WTC11 (cell line): ENCODE data around the gene ICE2. TPM values are rescaled to one million over a fixed set of nuclear protein-coding genes. Genes with fewer than 3 reads are reported as not detected.

ENCODE experiments used
- ATAC-seq: fragments of 200-7000 bp; cut with Tn5 transposase; 2 replicates; pipeline ENCODE4 v1.10.0; 2021; ENCODE audit warnings: mild to moderate bottlenecking, moderate library complexity
- CTCF ChIA-PET: fragments of 300-600 bp; sonication (Branson Sonifier 250); formaldehyde crosslinking; loops from one replicate; lab custom pipeline; 2021; ENCODE audit warnings: antibody characterized with exemption; lab: Charles Lee
- POLR2A ChIA-PET: fragments of 350-600 bp; sonication (Branson Sonifier 250); formaldehyde crosslinking; loops from one replicate; lab custom pipeline; 2021; ENCODE audit warnings: antibody characterized with exemption; lab: Charles Lee
- DNase-seq: peaks from one replicate; pipeline ENCODE4 v3.0.0; 2021; ENCODE audit warnings: low spot score
- H3K27ac Mint-ChIP-seq: 2 replicates; pipeline ENCODE4 v1.8.0; 2021; ENCODE audit warnings: mixed read lengths
- H3K27me3 Mint-ChIP-seq: 2 replicates; pipeline ENCODE4 v1.8.0; 2021; ENCODE audit warnings: low read depth, mild to moderate bottlenecking, moderate library complexity, mixed read lengths
- H3K36me3 Mint-ChIP-seq: 2 replicates; pipeline ENCODE4 v1.8.0; 2021; ENCODE audit warnings: mixed read lengths
- H3K4me1 Mint-ChIP-seq: 2 replicates; pipeline ENCODE4 v1.8.0; 2022; ENCODE audit warnings: mixed read lengths
- H3K4me3 Mint-ChIP-seq: 2 replicates; pipeline ENCODE4 v1.8.0; 2021; ENCODE audit warnings: mild to moderate bottlenecking, moderate library complexity, mixed read lengths
- H3K9me3 Mint-ChIP-seq: 2 replicates; pipeline ENCODE4 v1.8.0; 2021; ENCODE audit warnings: mixed read lengths
- AFF4 ChIP-seq: sonication (generic); formaldehyde crosslinking; IDR thresholded peaks from 2 replicates; pipeline ENCODE4 v1.8.1; 2023; ENCODE audit warnings: mild to moderate bottlenecking, missing genetic modification reagents, borderline replicate concordance
- FOXP4 ChIP-seq: sonication (generic); formaldehyde crosslinking; IDR thresholded peaks from 2 replicates; pipeline ENCODE4 v1.8.0; 2022; ENCODE audit warnings: mild to moderate bottlenecking, missing genetic modification reagents
- HMGA2 ChIP-seq: fragments of 250-450 bp; sonication (Bioruptor Pico); IDR thresholded peaks from 2 replicates; pipeline ENCODE4 v1.4.0; 2021; ENCODE audit warnings: mild to moderate bottlenecking, moderate library complexity
- HMGXB4 ChIP-seq: sonication (generic); formaldehyde crosslinking; IDR thresholded peaks from 2 replicates; pipeline ENCODE4 v1.8.1; 2023; ENCODE audit warnings: mild to moderate bottlenecking, moderate library complexity, missing genetic modification reagents
- JAZF1 ChIP-seq: fragments of 250-450 bp; sonication (Bioruptor Pico); IDR thresholded peaks from 2 replicates; pipeline ENCODE4 v1.9.0; 2021; ENCODE audit warnings: moderate library complexity, mild to moderate bottlenecking, inconsistent platforms
- JUN ChIP-seq: sonication (generic); formaldehyde crosslinking; IDR thresholded peaks from 2 replicates; pipeline ENCODE4 v1.8.0; 2023; ENCODE audit warnings: mild to moderate bottlenecking, missing genetic modification reagents
- MXD4 ChIP-seq: fragments of 250-450 bp; sonication (Bioruptor Pico); IDR thresholded peaks from 2 replicates; pipeline ENCODE4 v1.8.0; 2021; ENCODE audit warnings: mild to moderate bottlenecking, moderate library complexity, borderline replicate concordance
- MYBL2 ChIP-seq: sonication (generic); formaldehyde crosslinking; IDR thresholded peaks from 2 replicates; pipeline ENCODE4 v1.8.1; 2023; ENCODE audit warnings: mild to moderate bottlenecking, moderate library complexity, missing genetic modification reagents
- NFE2L1 ChIP-seq: sonication (generic); formaldehyde crosslinking; IDR thresholded peaks from 2 replicates; pipeline ENCODE4 v1.8.1; 2023; ENCODE audit warnings: missing genetic modification reagents
- NFYB ChIP-seq: sonication (generic); formaldehyde crosslinking; conservative IDR thresholded peaks from 2 replicates; pipeline ENCODE4 v1.8.0; 2022; ENCODE audit warnings: low read depth, missing genetic modification reagents
- TEAD4 ChIP-seq: sonication (generic); formaldehyde crosslinking; IDR thresholded peaks from 2 replicates; pipeline ENCODE4 v1.8.0; 2022; ENCODE audit warnings: mild to moderate bottlenecking, missing genetic modification reagents
- ZBTB43 ChIP-seq: sonication (generic); formaldehyde crosslinking; IDR thresholded peaks from 2 replicates; pipeline ENCODE4 v1.8.1; 2023; ENCODE audit warnings: mild to moderate bottlenecking, missing genetic modification reagents
- ZNF396 ChIP-seq: fragments of 250-450 bp; sonication (Bioruptor Pico); IDR thresholded peaks from 2 replicates; pipeline ENCODE4 v1.8.0; 2021; ENCODE audit warnings: mild to moderate bottlenecking, moderate library complexity, borderline replicate concordance
- ZNF416 ChIP-seq: fragments of 250-450 bp; sonication (Bioruptor Pico); IDR thresholded peaks from 2 replicates; pipeline ENCODE4 v1.9.0; 2021; ENCODE audit warnings: mild to moderate bottlenecking, inconsistent platforms
- ZNF425 ChIP-seq: fragments of 250-450 bp; sonication (Bioruptor Pico); conservative IDR thresholded peaks from 2 replicates; pipeline ENCODE4 v1.9.0; 2021; ENCODE audit warnings: mild to moderate bottlenecking
- total RNA-seq: library from RNA; stranded (reverse); gene quantifications from 3 replicates; pipeline ENCODE4 v1.2.3, GENCODE V29; 2021
- TF ChIP-seq, protein P1 (sequence below): sonication (generic); formaldehyde crosslinking; IDR thresholded peaks from 2 replicates; pipeline ENCODE4 v1.8.1; 2022; ENCODE audit warnings: low read depth, mild to moderate bottlenecking, moderate library complexity, missing genetic modification reagents, borderline replicate concordance

The ICE2 gene
- total RNA-seq, 1 experiment from 2014 or later, result 76.9 TPM

DNA sequence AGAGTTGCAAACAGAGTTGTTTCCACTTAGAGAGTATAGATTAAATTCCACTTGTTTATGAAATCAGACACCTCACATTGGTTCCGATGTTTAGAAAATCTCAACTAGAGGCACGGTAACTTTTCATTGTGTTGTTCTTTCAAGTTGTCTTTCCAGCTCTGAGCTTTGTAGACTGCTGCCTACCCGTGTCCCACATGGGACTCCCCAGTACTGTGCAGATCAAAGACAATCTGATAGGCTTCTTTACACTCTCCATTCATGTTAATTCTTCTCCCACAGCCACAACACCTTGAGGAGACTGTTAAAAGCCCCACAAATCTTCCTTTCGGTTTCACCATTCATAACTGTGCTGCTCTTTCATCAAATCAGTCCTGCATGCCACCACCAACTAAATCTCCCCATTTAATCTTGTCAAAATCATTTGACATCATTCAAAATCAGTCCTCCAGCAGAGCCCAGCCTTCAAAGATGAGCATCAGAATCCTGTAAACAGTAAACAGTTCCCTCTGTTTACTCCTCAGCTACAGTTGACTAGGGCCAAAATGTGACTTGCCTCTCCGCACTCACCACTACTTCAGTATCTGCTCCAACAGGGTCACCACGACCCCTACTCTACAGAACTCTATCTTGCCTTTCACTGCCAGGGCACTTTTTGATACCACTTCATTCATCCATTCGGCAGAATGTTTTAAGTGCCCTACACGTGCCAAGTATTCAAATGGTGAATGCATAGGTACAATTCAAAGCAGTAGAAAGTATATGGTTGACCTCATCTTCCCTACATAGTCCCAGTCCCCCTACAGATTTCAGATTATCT is 89.5 kb downstream of the ICE2 start (continued):
- no peak for TF ChIP-seq FOXP4 (CRISPR knock-in tag)
- TF ChIP-seq ZNF396, result no peak
- TF ChIP-seq, protein P1, sequence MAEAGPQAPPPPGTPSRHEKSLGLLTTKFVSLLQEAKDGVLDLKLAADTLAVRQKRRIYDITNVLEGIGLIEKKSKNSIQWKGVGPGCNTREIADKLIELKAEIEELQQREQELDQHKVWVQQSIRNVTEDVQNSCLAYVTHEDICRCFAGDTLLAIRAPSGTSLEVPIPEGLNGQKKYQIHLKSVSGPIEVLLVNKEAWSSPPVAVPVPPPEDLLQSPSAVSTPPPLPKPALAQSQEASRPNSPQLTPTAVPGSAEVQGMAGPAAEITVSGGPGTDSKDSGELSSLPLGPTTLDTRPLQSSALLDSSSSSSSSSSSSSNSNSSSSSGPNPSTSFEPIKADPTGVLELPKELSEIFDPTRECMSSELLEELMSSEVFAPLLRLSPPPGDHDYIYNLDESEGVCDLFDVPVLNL (CRISPR knock-in tag), result no peak
- TF ChIP-seq ZNF425, result no peak
- no peak for TF ChIP-seq HMGXB4

DNA sequence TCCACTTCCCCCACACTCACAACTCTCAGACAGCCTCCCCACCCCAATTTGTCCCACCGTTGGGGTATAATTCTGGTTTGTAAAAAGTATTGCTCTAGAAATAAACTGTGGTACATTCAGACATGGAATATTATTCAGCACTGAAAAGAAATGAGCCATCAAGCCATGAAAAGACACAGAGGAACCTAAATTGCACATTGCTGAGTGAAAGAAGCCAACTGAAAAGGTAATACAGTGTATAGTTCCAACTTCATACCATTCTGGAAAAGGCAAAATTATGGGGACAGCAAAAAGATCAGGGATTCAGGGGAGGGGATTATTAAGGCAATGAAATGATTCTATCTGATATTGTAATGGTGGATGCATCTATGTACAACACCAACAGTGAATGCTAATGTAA is 91.6 kb downstream of the ICE2 start:
- Mint-ChIP-seq H3K4me3 (no peak overlapping the region), H3K27me3 (no peaks in the 10 kb centered on the region), H3K4me1 (peaks cover 28% of the 10 kb centered on the region), H3K9me3 (no peaks in the 10 kb centered on the region), H3K36me3 (peaks cover 4% of the 10 kb centered on the region; the same call in 1 of the 2 replicates)
- CTCF ChIA-PET, result interaction anchor here (1.4 kb wide), 1 partner anchor 13 kb away, joined by 3 read pairs; no protein-coding TSS in a partner anchor
- no peak for DNase-seq
- TF ChIP-seq JUN (CRISPR knock-in tag) (no peak), MYBL2 (CRISPR knock-in tag) (no peak), HMGA2 (no peak), ZBTB43 (CRISPR knock-in tag) (no peak), NFYB (no peak), TEAD4 (CRISPR knock-in tag) (no peak)
- TF ChIP-seq, protein P1 (CRISPR knock-in tag), result no peak
- TF ChIP-seq, all 79 proteins: peak for 0
- ATAC-seq, result no peak
- POLR2A ChIA-PET, result no interaction called here
- H3K27ac Mint-ChIP-seq, result no peak overlapping the region

DNA sequence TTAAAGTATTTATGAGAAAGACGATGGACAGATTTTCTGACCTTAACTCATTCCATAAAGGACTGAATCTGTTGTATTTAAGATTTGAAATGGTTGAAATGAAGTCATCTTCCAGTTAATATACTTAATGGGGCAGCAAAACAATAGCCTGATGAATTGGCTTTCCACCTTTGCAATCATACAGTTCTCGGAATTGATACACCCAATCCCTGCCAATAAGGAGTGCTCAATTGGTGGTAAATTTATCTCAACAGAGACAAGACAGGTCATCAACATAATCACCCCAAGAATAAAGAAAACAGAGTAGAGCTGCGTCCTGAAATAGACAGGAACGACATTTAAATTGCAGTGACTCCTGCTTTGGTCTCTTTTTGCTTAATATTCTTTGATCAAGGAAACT is 92.3 kb downstream of the ICE2 start:
- no peak for ATAC-seq
- peaks cover 4% of the 10 kb centered on the region; the same call in 1 of the 2 replicates for H3K36me3 Mint-ChIP-seq
- no peak for TF ChIP-seq NFE2L1 (CRISPR knock-in tag)
- TF ChIP-seq MXD4, result no peak
- no peak for TF ChIP-seq AFF4 (CRISPR knock-in tag)
- no peak for TF ChIP-seq NFYB
- no peak for TF ChIP-seq ZNF416
- no peak for TF ChIP-seq JAZF1 (CRISPR knock-in tag)
- H3K27me3 Mint-ChIP-seq, result no peaks in the 10 kb centered on the region
- peaks cover 24% of the 10 kb centered on the region for H3K4me1 Mint-ChIP-seq
- no peaks in the 10 kb centered on the region for H3K9me3 Mint-ChIP-seq
- no peak overlapping the region for H3K27ac Mint-ChIP-seq
- CTCF ChIA-PET, result interaction anchor here (1.4 kb wide), 1 partner anchor 12 kb away, joined by 3 read pairs; no protein-coding TSS in a partner anchor
- no peak for DNase-seq
- H3K4me3 Mint-ChIP-seq, result no peak overlapping the region
- POLR2A ChIA-PET, result interaction anchor here (0.5 kb wide), 1 partner anchor 79 kb away, joined by 3 read pairs; no protein-coding TSS in a partner anchor
